ENCODE data around the gene GRM4.
"Not testable (repeated sequence)": the region's sequence is repeated elsewhere in the genome, so short reads cannot be mapped to it uniquely, and the experiment has no call there.

The GRM4 gene

DNA sequence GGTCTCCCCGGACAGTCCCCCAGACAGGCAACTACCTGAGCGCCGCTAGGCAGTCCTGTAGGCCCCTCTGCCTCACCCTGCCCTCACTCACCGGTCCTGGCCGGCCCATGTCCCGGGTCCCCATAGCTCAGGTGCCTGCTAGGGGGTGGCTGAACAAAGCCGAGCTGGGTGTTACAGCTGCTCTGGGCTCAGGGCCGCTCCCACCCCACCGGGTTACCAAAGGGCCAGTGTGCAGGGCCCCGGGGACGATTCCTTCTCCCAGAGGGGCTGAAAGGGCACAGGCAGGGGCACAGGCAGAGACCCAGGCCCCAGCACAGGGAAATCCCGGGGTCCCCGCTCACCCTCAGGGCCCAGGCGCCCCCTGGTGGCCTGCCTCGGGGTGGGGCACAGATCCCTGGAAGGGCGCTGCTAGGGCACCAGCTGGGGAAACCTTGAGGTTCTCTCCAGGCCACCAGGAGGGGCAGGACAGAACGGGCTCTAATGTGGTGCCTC lies 118.4 kb downstream of the GRM4 start:
- in situ Hi-C loops (cut with MboI; ENCODE audit: low sequenced_read_pairs), result no loop called here

DNA sequence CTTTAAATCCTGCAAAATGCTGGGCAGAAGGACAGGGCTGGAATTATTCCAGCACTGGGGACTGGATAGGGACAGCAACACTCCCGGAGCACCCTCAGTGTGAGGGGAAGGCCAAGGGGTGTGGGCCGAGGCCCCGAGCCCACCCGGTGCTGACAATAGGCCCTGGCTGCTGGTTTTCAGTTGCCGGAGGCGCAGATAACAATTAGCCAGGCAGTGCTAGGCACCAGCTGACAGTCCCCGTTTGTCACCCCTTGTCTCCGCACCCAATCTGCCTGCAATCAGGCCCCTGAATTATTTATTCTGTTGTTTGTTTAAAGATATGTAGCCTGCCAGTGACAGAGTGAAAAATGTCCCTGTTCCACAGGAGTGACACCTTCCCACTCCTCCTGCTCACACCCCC lies 120.0 kb downstream of the GRM4 start:
- in situ Hi-C loops (cut with MboI; ENCODE audit: low sequenced_read_pairs), result no loop called here

- in situ Hi-C loops (cut with MboI; ENCODE audit: low sequenced_read_pairs), result no loop called here
These were observed 120.6 kb downstream of the GRM4 start for GRCh38 chr6:34025112-34025807.

DNA sequence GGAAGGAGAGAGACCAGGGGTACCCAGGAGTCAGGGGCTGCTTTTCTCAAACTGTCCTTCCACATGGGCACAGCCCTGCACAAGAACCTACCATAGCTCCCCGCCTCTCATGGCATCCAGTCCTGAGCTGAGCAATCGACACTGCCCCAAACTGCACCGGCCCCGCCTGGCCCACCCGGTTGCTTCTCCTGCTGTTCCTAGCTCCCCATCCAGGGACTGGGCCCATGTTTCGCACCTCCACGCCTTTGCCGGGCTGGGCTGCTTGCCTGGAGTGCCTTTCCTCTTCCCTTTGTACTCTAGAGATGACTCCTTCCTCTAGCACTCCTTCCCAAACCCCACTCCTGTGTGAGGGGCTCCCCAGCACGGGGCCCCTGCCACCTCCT lies 123.0 kb downstream of the GRM4 start:
- in situ Hi-C loops (cut with MboI; ENCODE audit: low sequenced_read_pairs), result no loop called here

DNA sequence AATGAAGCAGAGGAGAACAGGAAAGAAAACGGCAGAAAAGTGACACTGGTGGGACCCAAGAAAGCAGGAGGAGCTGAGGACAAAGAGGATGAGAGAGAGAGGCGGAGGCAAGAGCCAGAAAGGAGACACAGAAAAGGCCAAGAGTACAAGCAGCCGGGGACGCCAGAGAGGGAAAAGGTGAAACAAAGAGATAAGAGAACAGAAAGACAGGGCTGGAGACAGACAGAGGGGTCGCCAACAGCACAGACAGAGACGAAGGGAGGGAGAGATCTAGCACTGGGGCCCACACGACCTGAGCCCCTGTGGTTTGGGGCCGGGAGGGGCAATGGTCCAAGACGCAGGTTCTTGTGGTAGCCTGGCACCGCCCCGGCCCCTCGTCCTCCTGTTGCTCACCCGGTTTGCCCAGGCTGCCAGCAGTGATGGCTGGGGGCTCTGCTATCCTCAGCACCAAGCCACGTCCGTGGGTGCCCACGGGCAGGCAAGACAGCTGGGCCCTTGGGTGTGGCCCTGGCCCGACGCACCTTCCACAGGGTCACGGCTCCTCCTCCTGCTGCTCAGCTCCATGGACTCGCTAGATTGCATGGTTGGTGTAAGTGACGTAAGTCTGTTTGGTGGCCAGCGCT lies 123.5 kb downstream of the GRM4 start:
- in situ Hi-C loops (cut with MboI; ENCODE audit: low sequenced_read_pairs), result no loop called here

DNA sequence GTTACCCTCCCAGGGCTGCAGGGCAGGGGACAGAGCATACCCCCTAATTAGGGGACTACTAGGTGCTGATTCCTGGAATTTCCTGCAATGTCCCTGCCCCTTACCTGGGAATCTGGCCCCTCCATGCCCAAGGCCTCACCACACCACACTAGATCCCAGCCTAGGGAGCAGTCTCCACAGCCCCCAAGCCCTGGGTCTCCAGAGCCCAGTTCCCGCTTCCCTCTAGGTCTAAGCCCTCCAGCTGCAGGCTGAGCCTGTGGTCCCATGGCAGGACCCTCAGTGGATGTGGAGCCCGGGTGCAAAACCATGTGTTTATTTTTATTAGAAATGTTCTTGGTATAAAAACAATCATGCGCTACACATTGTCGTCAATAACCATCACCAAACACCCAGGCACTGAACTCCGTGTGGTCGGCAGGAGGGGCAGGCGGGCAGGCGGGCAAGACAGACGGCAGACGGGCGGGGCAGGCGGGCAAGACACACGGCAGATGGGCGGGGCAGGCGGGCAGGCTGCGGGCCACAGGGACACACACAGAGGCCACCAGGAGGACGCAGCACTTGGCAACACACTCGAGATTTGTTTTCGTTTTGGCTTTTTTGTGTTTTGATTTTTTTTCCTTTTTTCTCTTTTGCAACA lies 124.2 kb downstream of the GRM4 start:
- in situ Hi-C loops (cut with MboI; ENCODE audit: low sequenced_read_pairs), result no loop called here

GRCh38 chr6:34020807-34021553 lies 124.9 kb downstream of the GRM4 start:
- in situ Hi-C loops (cut with MboI; ENCODE audit: low sequenced_read_pairs), result no loop called here

GRCh38 chr6:34020278-34020677 lies 125.6 kb downstream of the GRM4 start:
- in situ Hi-C loops (cut with MboI; ENCODE audit: low sequenced_read_pairs), result no loop called here

- in situ Hi-C loops (cut with MboI; ENCODE audit: low sequenced_read_pairs), result no loop called here
These were observed 126.8 kb downstream of the GRM4 start for GRCh38 chr6:34018961-34019606.

GRCh38 chr6:34018026-34018425 lies 127.9 kb downstream of the GRM4 start:
- in situ Hi-C loops (cut with MboI; ENCODE audit: low sequenced_read_pairs), result no loop called here

DNA sequence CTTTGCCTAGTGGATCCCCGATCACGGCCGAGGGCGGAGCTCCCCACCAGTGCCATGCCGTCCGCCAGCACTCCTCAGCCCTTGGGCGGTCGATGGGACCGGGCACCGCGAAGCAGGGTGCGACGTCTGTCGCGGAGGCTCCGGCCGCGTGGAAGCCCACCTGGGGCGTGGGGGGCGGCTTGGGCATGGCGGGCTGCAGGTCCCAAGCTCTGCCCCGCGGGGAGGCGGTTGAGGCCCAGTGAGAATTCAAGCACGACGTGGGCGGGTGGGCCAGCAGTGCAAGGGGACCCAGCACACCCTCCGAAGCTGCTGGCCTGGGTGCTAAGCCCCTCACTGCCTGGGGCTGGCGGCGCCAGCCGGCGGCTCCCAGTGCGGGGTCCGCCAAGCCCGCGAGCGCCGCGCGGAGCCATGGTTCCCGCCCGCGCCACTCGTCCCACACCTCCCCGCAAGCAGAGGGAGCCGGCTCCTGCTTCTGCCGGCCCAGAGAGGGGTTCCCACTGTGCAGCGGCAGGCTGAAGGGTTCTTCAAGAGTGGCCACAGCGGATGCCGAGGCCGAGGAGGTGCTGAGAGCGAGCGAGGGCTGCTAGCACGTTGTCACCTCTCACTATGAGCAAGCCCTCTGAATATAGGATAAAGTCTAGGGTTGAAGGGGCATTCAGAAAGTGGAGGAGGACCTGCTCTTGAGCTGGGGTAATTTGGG lies 128.6 kb downstream of the GRM4 start:
- in situ Hi-C loops (cut with MboI; ENCODE audit: low sequenced_read_pairs), result no loop called here

GRCh38 chr6:34016573-34016972 lies 129.3 kb downstream of the GRM4 start:
- in situ Hi-C loops (cut with MboI; ENCODE audit: low sequenced_read_pairs), result not testable (repeated sequence)

GRCh38 chr6:34015586-34015985 lies 130.3 kb downstream of the GRM4 start:
- in situ Hi-C loops (cut with MboI; ENCODE audit: low sequenced_read_pairs), result no loop called here

GRCh38 chr6:34011264-34011663 lies 134.6 kb downstream of the GRM4 start:
- in situ Hi-C loops (cut with MboI; ENCODE audit: low sequenced_read_pairs), result no loop called here

- in situ Hi-C loops (cut with MboI; ENCODE audit: low sequenced_read_pairs), result no loop called here
These were observed 139.9 kb downstream of the GRM4 start for GRCh38 chr6:34005901-34006531.

GRCh38 chr6:34004706-34005105 lies 141.2 kb downstream of the GRM4 start:
- in situ Hi-C loops (cut with MboI; ENCODE audit: low sequenced_read_pairs), result no loop called here

DNA sequence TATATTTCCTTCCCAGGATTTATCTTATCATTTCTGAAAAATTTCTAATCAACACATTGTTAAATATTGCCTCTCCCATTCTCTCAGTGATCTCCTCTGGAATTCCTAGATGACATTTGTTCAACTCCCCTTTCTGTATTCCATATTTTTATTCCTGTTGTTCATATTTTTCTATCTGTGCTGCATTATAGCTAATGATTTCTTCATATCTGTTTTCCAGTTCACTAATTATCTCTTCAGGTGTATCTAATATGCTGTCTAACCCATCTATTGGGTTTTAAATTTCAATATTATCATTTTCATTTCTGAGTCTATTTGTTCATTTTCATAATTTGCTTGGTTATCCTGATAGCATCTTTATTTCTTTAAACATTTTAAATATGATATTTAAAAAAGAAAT lies 141.9 kb downstream of the GRM4 start:
- in situ Hi-C loops (cut with MboI; ENCODE audit: low sequenced_read_pairs), result no loop called here

- in situ Hi-C loops (cut with MboI; ENCODE audit: low sequenced_read_pairs), result no loop called here
These were observed 143.9 kb downstream of the GRM4 start for GRCh38 chr6:34001706-34002621.

DNA sequence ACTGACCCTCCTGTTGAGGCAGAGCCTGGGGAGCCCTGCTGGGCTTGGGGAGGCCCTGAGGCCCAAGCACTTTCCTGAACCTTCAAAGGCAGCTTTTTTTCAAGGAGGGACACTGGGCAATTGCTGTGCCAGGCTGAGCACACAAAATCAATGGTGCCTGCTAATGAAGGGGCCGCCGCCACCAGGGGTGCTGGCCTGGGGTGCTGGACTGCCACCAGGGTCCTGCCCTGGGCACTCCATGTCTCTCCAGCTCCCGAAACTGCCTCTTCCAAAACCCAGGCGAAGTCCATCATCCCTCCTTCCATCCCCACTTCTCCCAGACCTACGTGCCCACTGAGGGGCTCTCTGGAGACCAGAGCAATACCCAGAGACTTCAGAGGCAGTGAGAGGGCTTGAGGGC lies 145.6 kb downstream of the GRM4 start:
- in situ Hi-C loops (cut with MboI; ENCODE audit: low sequenced_read_pairs), result no loop called here

Measured in hTERT RPE-1 (cell line).